AG04450 (cell line): ENCODE data around the gene TUB. TPM values are rescaled to one million over a fixed set of nuclear protein-coding genes. Genes with fewer than 3 reads are reported as not detected.

Source experiments
- CTCF ChIA-PET: fragments of 300-600, 350-600 bp; formaldehyde crosslinking; extraction: SDS; loops from one replicate; lab custom pipeline; 2022; ENCODE audit warnings: antibody characterized with exemption, inconsistent platforms; lab: Charles Lee
- POLR2A ChIA-PET: fragments of 350-600 bp; formaldehyde crosslinking; extraction: SDS; loops from one replicate; lab custom pipeline; 2021; ENCODE audit warnings: antibody characterized with exemption, inconsistent platforms; lab: Yijun Ruan, JAX
- DNase-seq: peaks from one replicate; pipeline ENCODE4 v3.0.0-alpha.2; 2011; ENCODE audit warnings: low read depth, low spot score
- H3K27ac ChIP-seq: one replicate; pipeline ENCODE4 v1.5.1; 2012; ENCODE audit warnings: low read depth, low read length, control low read depth
- H3K27me3 ChIP-seq: one replicate; pipeline ENCODE4 v1.6.0; 2012; ENCODE audit warnings: low read length; ENCODE audit not compliant: control insufficient read depth, insufficient read depth
- H3K4me3 ChIP-seq: 2 replicates; pipeline ENCODE4 v1.5.1; 2011; ENCODE audit warnings: mild to moderate bottlenecking, low read depth, low read length, control low read depth
- H3K9me3 ChIP-seq: 2 replicates; pipeline ENCODE4 v1.5.1; 2012; ENCODE audit warnings: low read length; ENCODE audit not compliant: control insufficient read depth, insufficient read depth
- polyA plus RNA-seq: library from polyadenylated mRNA; depleted of rRNA; stranded (reverse); fragments of >200 nt; gene quantifications from 2 replicates; pipeline ENCODE4 v1.2.3, GENCODE V29; 2011
- TF ChIP-seq, protein P1 (sequence below): IDR thresholded peaks from 2 replicates; pipeline ENCODE4 v1.5.1; 2011; ENCODE audit warnings: low read depth, low read length, control low read depth, inconsistent platforms

The TUB gene
- polyA plus RNA-seq, 1 experiment: 13.9 TPM

DNA sequence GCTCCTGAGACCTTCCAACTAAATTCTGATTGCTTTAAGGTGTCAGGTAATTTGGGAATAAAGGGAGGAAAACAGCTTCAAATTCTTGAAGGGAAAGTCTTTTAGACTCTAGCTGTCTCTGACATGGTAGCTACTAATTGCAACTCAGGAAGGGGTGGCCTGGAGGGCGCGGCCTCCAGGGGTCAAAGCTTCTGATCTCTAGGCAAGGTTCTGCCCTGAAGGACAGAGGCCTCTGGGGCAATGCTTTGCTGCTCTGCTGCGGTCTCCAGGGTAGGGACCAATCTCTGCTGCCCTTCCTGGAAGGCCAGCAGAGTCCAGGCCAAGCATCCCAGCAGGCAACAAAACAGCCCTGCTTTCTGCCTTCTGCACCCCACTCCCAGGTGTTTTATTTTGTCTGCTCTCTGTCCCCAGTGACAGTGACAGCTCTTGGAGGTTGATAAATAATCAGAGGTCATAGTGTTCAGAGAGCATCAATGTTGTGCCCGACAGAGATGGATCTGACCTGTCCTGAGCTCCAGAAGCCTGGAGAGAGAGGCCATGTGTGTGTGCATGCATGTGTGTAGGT lies 1.8 kb upstream of the TUB start:
- no peak for DNase-seq
- ChIA-PET POLR2A (no interaction called here), CTCF (interaction anchor here (1.2 to 6.9 kb wide), 4 partner anchors 10 to 72 kb away, joined by 3 to 52 read pairs (median 6); no protein-coding TSS in a partner anchor)

GRCh38 chr11:8080069-8080670 lies 841 bp upstream of the TUB start:
- Histone ChIP-seq H3K27me3 (peaks cover 2% of the 10 kb centered on the region), H3K27ac (no peak overlapping the region), H3K9me3 (no peaks in the 10 kb centered on the region), H3K4me3 (peak overlapping the region; percentile 65)
- no peak for DNase-seq
- CTCF ChIA-PET: interaction anchor here (1.0 to 6.9 kb wide), 6 partner anchors 9 to 73 kb away, joined by 3 to 52 read pairs (median 5); no protein-coding TSS in a partner anchor
- POLR2A ChIA-PET: no interaction called here
- TF ChIP-seq, protein P1, sequence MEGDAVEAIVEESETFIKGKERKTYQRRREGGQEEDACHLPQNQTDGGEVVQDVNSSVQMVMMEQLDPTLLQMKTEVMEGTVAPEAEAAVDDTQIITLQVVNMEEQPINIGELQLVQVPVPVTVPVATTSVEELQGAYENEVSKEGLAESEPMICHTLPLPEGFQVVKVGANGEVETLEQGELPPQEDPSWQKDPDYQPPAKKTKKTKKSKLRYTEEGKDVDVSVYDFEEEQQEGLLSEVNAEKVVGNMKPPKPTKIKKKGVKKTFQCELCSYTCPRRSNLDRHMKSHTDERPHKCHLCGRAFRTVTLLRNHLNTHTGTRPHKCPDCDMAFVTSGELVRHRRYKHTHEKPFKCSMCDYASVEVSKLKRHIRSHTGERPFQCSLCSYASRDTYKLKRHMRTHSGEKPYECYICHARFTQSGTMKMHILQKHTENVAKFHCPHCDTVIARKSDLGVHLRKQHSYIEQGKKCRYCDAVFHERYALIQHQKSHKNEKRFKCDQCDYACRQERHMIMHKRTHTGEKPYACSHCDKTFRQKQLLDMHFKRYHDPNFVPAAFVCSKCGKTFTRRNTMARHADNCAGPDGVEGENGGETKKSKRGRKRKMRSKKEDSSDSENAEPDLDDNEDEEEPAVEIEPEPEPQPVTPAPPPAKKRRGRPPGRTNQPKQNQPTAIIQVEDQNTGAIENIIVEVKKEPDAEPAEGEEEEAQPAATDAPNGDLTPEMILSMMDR: no peak

More for the DNA sequence above, 1.8 kb upstream of the TUB start:
- no peak overlapping the region for H3K27ac ChIP-seq
- no peak overlapping the region for H3K4me3 ChIP-seq
- TF ChIP-seq, protein P1: no peak
- H3K9me3 ChIP-seq: no peaks in the 10 kb centered on the region
- peaks cover 2% of the 10 kb centered on the region for H3K27me3 ChIP-seq

- CTCF ChIA-PET: interaction anchor here (0.7 to 6.9 kb wide), 6 partner anchors 10 to 197 kb away, joined by 3 to 52 read pairs (median 8); no protein-coding TSS in a partner anchor
- peaks cover 2% of the 10 kb centered on the region for H3K27me3 ChIP-seq
- TF ChIP-seq, protein P1: 0 out of 2 replicates have a peak, but pooled peaks have one; percentile 2
- H3K9me3 ChIP-seq: no peaks in the 10 kb centered on the region
- no peak for DNase-seq
- H3K27ac ChIP-seq: no peak overlapping the region
- peak overlapping the region; percentile 65 for H3K4me3 ChIP-seq
- POLR2A ChIA-PET: interaction anchor here (0.6 to 1.0 kb wide), 2 partner anchors 23 to 95 kb away, joined by 3 to 4 read pairs; partner anchors contain the start of gene EIF3F
These were observed 710 bp downstream of the TUB start for GRCh38 chr11:8081591-8082250.

DNA sequence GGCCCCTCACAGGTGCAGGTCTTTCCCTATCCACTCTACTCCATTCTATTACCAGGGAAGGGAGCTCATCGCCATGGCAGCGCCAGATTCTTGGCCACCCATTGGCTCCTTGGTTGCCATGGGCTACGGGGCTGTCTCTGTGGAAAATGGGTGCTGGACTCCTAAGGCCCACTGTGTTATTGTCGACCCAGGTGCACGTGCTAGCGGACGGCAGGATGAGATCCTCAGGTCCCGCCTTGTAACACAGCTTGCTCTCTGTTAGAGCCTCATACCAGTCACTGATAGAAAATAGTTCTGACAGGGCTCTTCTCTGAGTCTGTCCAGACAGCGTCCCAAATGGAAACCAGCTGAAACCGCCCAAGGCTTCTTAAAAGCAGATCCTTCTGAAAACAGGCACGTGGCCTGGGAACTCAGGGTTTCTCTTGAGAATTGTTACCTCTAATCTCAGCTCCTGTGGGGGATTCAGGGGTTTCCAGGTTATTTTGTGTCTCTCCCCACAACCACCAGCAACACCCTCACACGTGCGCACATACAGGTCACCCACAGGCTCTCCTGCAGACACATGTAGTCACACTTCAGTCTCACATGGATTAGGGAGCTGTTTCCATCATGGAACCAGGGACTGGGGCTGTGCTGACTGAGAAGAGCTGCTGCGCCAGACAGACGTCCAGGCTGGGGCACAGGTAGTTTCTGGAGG lies 1.5 kb downstream of the TUB start:
- ChIA-PET POLR2A (interaction anchor here (0.6 kb wide), 1 partner anchor 22 kb away, joined by 4 read pairs; no protein-coding TSS in a partner anchor), CTCF (interaction anchor here (0.5 to 6.9 kb wide), 6 partner anchors 9 to 190 kb away, joined by 3 to 52 read pairs (median 8); no protein-coding TSS in a partner anchor)
- DNase-seq: no peak
- TF ChIP-seq, protein P1: no peak
- Histone ChIP-seq H3K4me3 (no peak overlapping the region), H3K9me3 (no peaks in the 10 kb centered on the region), H3K27ac (no peak overlapping the region), H3K27me3 (no peaks in the 10 kb centered on the region)
